Stimulated activated CD8-positive, alpha-beta memory T cell treated with anti-CD3 and anti-CD28 coated beads, Interleukin-2, amount 100 ng/mL, for 1 hour (primary cell): ENCODE data around the gene BCAM.
"Not testable (repeated sequence)": the region's sequence is repeated elsewhere in the genome, so short reads cannot be mapped to it uniquely, and the experiment has no call there.

Source experiments
- DNase-seq, 2 donors: peaks; one replicate each; pipeline ENCODE4 v3.0.0-alpha.2; 2020; ENCODE audit warnings: low read depth in 2 of 2

BCAM gene

GRCh38 chr19:44848036-44848811, 39.3 kb downstream of the BCAM start:
- DNase-seq, result no peak

- no peak for DNase-seq
Measured at GRCh38 chr19:44848812-44849447, 40.0 kb downstream of the BCAM start.

- no peak for DNase-seq
Measured at GRCh38 chr19:44850641-44851109, 41.8 kb downstream of the BCAM start.

- DNase-seq, result no peak
Measured at GRCh38 chr19:44851427-44851826, 42.5 kb downstream of the BCAM start.

GRCh38 chr19:44855606-44856005, 46.7 kb downstream of the BCAM start:
- DNase-seq, result no peak

GRCh38 chr19:44856421-44857083, 47.6 kb downstream of the BCAM start:
- DNase-seq, result no peak

- no peak for DNase-seq
Measured at GRCh38 chr19:44857837-44858236, 48.9 kb downstream of the BCAM start.

- DNase-seq, result not testable (repeated sequence)
Measured at GRCh38 chr19:44861576-44861975, 52.7 kb downstream of the BCAM start.

GRCh38 chr19:44863990-44864389, 55.1 kb downstream of the BCAM start:
- DNase-seq, result no peak

- DNase-seq, result no peak
Measured at GRCh38 chr19:44865196-44865767, 56.4 kb downstream of the BCAM start.

GRCh38 chr19:44866664-44867063, 57.8 kb downstream of the BCAM start:
- no peak for DNase-seq

GRCh38 chr19:44867578-44867977, 58.7 kb downstream of the BCAM start:
- no peak for DNase-seq

- DNase-seq, result no peak
Measured at GRCh38 chr19:44869733-44870470, 61.0 kb downstream of the BCAM start.
